NCI-H2107 treated with DMSO at 0.1 percent for 48 hours (cell line): ENCODE measurements around the gene TMEM205.
A peak's percentile ranks its signal among the peaks of the same experiment; 100 is the strongest.
"Not testable (repeated sequence)": the region's sequence is repeated elsewhere in the genome, so short reads cannot be mapped to it uniquely, and the experiment has no call there.

Experiments
- DNase-seq: peaks from one replicate; lab custom pipeline; 2025; ENCODE audit not compliant: unreplicated experiment; lab: John Stamatoyannopoulos, UW

The TMEM205 gene

DNA sequence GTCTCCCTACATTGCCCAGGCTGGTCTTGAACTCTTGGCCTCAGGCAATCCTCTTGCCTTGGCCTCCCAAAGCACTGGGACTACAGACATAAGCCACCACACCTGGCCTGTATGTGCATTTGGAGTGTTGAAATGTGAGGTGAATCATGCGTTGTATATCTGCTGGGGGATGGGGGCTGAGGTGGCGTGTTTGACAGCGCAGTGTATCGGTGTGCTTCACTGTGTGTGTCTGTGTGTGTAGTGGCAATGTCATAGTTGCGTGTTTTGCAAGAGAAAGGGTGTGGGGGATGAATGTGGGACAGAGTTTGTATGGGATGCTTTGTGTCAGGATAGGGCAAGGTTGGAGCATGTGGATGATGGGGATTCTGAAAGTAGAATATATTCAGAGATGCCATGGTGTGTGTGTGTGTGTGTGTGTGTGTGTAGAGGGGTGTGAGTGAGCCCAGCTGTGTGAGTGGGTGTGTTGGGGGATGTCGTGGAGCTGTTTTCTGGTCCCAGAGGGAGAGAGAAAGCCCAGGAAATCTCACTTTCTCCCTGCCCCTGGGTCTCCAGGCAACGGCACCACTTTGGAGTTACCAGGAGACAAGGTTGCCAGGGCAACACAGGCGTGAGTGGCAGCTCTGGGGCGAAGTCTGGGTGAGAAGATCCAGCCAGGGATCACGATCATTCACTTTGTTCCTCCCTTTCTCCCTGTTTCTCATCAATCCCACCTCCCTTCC is 27.3 kb upstream of the TMEM205 start:
- DNase-seq = peak; percentile 75

DNA sequence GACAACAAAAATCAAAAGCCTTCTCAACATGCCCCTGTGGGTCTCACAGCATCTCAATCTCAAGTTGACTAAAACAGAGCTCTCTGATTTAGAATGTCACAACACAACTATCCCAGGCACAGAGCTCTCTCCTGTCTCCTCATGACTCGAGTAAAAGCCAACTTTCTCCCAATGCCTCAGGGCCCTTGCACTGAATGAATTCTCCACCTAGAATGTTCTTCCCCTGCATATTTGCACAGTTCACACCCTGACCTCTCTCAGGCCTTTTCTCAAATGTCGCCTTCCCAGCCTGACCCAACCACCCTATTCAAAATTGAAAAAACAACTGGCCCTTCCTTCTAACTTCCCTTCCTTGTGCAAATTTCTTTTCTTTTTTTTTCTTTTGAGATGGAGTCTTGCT is 24.7 kb upstream of the TMEM205 start:
- no peak for DNase-seq

DNA sequence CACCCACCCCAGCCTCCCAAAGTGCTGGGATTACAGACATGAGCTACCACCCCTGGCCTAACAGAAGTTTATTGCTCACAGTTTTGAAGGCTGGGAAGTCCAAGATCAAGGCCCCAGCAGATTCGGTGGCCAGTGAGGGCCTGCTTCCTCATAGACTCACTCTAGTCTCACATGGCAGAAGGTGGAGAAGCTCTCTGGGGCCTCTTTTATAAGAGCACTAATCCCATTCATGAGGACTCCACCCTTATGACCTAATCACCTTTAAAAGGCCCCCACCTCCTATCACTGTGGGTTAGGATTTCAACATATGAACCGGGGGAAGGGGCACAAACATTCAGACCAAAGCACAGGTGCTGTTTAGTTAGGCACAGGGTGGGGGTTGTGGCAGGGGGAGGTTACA is 21.5 kb upstream of the TMEM205 start:
- no peak for DNase-seq

DNA sequence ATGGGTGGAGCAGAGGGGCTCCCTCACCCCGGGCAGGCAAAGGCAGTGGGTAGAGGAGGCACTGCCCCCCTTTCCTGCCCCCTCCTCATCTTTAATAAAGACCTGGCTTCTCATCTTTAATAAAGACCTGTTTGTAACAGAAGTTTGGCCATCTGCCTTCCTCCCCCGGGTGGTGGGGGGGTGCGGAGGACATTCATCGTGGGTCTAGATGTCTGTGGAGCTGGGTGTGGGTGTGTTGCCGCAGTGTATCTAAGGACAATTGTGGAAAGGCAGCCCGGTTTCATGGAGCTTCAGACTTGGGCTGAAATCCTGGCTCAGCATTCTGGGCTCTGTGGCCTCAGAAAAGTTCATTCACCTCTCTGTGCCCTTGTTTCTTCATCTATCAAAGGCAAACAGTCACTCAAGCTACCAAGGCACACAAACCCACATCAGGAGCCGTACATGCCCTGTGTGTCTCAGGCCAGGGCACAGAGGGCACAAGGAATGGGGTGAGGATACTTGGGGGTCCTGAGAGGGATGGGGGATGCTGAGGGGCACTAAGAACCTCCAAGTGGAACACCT is 19.6 kb upstream of the TMEM205 start:
- no peak for DNase-seq

DNA sequence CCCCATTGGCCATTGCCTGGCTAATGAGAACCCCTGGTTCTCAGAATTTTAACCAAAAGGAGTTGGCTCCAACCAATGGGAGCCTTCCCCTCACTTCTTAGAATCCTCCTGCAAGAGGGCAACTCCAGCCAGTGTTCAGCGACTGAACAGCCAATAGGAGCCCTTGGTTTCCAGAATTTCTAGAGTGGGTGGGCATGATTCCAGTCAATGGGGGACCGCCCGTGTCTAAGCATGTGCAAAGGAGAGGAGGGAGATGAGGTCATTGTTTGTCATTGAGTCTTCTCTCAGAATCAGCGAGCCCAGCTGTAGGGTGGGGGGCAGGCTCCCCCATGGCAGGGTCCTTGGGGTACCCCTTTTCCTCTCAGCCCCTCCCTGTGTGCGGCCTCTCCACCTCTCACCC is 18.9 kb upstream of the TMEM205 start:
- no peak for DNase-seq

DNA sequence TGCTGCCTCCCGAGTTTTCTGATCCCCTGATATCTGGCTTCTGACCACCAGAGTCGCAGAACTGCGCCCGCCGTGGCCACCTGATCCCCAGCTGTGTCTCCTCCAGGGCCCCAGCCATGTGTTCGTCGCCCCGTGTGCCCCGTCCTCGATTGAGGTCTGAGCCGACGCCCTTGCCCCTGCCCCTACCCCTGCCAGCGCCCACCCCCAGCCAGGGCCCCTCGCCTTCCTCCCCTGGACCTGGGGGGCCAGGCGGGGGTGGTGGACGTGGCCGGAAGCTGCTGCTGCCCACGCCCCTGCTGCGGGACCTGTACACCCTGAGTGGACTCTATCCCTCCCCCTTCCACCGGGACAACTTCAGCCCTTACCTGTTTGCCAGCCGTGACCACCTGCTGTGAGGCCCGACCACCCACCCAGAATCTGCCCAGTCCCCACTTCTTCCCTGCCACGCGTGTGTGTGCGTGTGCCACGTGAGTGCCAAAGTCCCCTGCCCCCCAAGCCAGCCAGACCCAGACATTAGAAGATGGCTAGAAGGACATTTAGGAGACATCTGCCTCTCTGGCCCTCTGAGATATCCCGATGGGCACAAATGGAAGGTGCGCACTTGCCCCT is 18.3 kb upstream of the TMEM205 start:
- no peak for DNase-seq

DNA sequence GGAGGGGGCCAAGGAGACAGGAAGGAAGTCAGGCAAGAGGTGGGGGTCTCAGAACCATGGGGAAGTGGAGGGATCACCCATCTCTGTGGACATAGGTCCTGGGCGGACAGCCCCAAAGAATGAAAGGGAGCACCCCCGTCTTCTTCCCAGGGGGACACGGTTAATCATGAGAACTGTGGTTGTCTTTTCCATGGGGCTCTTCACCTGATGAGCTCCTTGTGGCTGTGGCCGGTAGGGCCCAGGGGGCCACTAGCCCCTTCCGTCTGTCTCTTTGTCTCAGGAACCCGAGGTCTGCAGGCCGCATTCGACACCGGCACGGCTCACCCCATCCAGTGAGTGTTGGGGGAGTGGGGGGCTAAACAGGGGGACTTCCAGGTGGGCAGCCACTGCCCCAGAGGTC is 17.8 kb upstream of the TMEM205 start:
- no peak for DNase-seq

DNA sequence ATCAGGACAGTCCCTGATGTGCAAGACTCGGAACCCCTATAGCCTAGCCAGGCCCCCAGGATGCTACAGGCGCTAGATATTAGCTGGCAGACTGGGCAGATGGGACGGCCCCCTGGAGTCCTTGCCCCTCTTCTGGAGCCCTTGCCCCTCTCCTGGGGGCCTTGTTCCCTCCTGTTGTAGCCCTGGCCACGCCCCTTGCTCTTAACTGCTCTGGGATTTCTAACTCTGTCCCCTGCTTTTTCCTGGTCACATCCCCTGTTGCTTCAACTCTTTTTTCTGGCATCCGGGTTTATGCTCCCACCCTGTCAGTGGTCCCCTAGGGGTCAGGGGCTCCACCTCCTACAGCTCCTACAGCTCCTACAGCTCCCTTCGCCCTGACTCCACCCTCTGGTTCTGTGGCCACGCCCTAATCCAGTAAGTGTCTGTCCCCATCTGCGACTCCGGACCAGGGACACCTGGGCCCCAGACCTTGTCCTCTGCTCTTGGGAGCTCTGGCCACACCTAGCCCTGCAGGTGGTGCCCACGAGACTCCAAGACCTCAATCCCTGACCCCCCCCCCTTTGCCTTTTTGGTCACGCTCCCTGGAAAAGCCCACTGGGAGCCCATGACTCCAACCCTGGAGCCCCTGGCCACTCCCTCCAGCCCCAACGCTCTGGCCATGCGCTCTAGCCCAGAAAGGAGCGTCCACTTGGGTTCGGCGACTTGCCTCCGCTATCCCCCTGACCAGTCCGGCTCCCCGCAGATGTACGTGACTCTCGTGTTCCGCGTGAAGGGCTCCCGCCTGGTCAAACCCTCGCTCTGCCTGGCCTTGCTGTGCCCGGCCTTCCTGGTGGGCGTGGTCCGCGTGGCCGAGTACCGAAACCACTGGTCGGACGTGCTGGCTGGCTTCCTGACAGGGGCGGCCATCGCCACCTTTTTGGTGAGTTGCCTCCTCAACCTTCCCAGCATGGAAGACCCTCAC is 16.0 kb upstream of the TMEM205 start:
- no peak for DNase-seq

DNA sequence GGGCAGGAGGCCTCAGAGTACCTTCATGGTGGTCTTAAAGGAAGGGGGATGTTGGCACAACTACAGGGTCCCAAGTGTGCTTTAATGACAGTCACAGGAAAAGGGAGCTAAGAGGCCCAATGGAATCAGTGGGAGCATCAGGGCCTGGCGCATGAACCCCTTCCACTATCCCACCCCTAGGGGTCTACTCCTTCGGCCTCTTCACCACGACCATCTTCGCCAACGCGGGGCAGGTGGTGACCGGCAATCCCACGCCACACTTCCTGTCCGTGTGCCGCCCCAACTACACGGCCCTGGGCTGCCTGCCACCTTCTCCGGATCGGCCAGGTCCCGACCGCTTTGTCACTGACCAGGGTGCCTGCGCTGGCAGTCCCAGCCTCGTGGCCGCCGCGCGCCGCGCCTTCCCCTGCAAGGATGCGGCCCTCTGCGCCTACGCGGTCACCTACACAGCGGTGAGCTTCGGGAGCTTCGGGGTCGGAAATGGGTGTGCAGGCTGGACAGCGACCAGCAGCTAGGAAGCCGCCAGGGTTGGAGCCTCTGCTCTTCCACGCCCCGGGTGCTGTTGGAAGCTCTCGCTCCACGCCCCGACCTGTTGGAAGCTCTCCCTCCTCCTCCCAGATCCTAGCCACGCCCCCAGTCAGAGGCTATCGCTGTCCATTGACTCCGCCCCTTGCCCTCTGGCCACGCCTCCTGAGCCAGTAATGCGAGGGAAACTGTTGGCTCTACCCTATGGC is 15.1 kb upstream of the TMEM205 start:
- no peak for DNase-seq

DNA sequence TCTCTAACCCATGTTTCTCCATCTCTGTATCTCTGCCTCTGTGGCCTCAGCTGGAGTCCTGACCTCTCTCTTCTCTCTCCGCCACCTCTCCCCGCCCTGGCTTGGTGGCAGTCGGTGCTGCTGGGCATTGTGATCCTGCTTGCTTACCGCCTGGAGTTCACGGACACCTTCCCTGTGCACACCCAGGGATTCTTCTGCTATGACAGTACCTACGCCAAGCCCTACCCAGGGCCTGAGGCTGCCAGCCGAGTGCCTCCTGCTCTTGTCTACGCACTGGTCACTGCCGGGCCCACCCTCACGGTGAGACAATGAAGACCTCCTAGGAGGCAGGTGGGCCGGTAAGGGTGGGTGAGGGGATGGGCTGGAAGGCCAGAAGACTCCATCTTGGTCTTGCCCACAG is 13.4 kb upstream of the TMEM205 start:
- DNase-seq = no peak

DNA sequence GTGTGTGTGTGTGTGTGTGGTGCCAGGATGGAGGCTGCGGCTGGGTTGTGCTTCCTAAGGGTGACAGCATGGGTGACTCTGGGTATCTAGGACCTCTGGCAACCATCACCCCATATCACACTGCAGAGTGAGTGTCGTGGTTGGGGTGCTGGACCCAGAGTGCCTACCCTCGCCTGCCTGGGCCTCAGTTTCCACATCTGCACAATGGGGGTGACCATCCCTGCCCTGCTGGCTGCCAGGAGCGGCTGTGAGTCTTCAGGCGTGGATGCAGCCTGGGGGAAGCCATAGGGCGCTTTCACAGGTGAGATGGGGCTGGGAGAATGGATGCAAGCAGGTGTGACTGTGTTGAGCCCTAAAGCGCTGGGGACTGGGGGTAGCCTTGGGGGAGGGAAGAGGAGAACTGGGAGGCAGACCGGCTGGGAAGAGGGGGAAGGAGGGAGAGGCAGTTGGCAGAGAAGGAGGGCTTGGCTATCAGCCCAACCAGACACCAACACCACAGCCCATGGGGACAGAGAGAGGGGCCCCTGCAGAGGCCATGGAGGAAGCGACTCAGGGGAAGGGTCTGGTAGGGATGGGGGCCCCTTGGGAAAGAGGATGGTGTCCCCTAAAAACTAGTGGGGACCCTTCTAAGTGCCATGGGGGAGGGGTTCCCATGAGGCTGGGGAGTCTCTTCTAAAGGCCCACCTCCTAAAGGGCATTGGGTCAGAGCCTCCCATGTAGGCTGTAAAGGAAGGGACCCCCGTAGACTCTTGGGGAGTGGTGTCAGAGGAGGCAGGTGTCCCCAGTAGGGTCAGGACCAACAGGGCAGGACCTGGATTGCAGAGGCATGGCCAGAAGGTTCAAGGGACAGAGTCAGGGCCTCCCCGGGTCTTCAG is 10.8 kb upstream of the TMEM205 start:
- peak; percentile 16 for DNase-seq

DNA sequence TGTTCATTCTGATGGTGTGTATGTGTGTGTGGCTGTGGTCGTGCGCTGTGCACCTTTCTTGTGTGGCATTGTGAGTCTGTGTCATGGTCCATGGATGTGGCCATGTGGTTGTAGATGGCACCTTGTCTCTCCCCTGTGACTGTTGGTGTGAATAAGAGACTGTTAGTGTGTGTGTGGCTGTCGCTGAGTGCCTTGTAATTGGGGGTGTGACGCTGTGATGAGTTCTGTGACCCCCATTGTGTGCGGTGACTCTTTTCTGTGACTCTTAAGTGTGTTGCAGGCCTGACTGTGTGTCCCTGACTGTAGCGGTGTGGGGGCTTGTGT is 10.0 kb upstream of the TMEM205 start:
- no peak for DNase-seq

DNA sequence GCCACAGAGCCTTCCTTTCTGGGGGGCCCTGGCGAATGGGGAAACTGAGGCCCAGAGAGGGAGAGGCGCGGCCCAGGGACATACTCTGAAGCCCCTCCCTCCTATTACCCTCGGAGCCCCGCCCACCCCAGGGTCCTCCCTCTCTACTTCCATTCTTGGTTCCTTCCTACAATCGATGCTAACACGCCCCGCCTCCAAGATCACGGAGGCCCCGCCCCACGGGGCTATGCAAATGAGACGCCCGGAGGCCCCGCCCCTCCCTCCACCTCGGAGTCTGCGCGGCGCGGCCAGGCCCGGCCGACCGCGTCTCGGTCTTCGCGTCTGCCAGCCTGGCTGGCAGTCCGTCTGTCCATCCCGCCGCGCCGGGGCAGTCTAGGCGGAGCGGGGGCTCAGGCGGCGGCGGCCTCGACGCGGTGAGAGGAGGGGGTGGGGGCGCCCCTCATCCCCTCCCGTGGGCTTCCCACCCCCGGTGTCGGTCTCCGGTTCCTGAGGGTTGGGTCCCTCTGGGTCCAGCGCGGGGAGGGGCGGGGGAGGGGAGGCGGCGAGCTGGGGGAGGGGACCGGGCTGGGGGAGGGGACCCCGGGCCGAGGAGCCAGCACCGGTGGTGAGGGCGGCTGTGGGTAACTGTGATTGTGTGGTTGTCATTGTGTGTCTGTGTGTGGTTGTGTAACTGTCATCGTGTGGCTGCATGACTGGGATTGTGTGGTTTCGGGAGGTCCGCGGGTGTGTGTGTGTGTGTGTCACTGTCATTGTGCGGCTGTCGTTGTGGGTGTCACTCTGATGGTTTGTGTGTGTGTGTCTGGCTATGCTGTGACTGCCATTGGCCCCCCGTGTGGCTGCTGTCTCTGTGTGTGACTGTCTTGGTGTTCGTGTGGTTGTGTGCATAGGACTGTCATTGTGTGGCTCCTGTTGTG is 9.3 kb upstream of the TMEM205 start, which contains the start of gene PLPPR2:
Gene PLPPR2 (plus strand): TSS at position 273 of the 914 bp plus-strand sequence. CDS start 2,242 bp downstream, outside the sequence.
- no peak for DNase-seq

DNA sequence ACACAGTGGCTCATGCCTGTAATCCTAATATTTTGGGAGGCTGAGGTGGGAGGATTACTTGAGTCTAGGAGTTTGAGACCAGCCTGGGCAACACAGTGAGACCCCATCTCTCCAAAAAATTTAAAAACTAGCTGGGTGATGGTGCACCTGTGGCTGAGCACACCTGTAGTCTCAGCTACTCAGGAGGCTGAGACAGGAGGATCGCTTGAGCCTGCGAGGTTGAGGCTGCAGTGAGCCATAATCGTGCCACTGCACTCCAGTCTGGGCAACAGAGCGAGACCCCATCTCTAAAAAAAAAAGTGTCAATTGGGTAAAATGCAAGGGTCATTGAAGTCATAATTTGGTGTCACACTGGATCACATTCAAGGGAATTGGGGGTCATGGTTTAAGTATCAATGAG is 8.0 kb upstream of the TMEM205 start:
- not testable (repeated sequence) for DNase-seq

DNA sequence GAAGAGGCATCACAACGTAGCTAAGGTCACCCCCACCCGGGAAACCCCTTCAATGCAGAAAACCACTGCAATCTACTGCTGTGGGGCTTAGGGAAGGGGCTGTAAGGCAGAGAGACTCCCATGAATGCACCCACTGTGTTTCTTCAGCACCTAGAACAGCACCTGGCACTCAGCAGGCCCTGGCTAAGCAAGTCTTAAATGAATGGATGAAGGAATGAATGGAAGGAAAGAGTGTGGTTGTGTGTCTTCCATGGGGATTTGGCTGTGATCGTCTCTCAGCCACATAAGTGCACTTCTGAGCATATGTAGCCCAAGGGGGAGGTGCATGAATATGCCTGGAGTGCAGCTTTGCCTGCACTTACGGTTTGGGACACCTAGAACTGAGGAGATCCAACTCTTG is 3.1 kb upstream of the TMEM205 start:
- DNase-seq = no peak

DNA sequence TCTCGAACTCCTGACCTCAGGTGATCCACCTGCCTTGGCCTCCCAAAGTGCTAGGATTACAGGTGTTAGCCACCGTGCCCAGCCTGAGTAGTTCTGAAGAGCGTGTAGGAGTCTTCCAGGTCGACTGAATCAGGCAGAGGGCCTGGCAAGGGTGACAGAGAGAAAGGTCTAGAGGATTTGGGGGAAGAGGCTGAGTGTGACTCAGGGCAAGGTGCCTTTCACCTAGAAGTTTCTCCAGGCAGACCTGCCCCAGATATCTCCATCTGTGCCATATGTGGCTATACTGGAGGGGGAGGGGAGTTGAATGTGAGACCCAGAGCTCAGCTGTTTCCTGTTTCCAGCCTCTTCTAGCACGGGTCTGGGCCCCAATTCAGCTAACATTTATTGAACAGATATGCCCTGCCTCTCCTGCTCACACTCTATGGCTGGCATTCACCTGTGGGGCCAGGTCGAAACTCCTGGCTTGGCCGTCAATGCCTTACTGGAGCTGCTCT is 1.5 kb upstream of the TMEM205 start:
- DNase-seq = no peak

DNA sequence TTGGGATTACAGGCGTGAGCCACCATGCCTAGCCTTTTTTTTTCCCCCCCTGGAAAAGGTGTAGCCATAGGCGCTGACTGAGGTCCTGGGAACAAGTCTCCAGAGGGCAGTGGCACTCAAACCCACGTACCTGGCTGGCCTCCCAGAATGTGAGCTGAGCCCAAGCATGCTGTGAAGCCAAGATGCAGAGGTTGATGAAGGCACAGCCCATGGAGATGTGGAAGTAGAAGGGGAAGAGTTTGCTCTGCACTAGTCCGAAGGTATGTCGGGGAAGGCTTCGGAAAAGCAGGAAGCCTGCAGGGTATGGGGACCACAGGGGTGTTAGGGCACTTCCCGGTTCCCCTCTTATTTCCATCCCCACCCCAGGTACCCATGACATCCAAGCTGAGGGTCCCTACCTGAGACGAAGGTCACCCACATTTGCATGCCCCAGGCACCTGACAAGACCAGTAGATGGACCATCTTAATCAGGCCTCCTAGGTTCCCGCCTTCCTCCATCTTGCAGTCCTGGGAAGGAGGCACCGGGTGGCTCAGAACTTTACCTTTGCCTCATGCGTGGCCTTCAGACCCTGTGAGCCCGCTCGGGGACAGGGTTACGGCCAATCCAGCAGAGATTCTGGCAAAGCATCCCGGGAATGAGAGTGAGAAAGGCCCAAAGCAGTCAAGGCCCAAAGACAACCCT is 805 bp downstream of the TMEM205 start:
- DNase-seq = peak; percentile 21

DNA sequence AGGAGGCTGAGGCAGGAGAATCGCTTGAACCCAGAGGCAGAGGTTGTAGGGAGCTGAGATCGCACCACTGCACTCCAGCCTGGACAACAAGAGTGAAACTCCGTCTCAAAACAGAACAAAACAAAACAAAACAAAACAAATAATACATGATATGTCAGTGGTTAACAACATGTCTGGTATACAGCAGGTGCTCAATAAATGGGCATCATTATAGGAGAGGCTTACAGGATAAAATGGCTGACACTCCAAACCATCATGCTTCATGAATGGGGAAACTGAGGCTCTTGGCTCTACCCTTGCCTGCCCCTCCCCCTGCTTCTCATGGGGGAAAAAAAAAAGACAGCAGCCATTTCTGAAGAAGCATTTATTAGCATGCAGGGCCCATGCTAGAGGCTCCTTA is 3.6 kb downstream of the TMEM205 start:
- DNase-seq = no peak
